IMR-90 (cell line): ENCODE data around the gene TNFRSF9. TPM values are rescaled to one million over a fixed set of nuclear protein-coding genes. Genes with fewer than 3 reads are reported as not detected.

Experiments
- ATAC-seq: fragments of 200-7000 bp; cut with Tn5 transposase; 2 replicates; pipeline ENCODE4 v1.9.1; 2020; ENCODE audit warnings: low read depth, mild to moderate bottlenecking, moderate library complexity
- BruUV-seq: library from RNA; stranded (reverse); fragments of 400-500 nt; replicated peaks from 2 replicates; lab custom pipeline; 2021; lab: Mats Ljungman, UMichigan
- CTCF ChIA-PET: fragments of 300-600 bp; formaldehyde crosslinking; extraction: SDS; loops from one replicate; lab custom pipeline; 2021; ENCODE audit warnings: antibody characterized with exemption; lab: Yijun Ruan, JAX
- POLR2A ChIA-PET: fragments of 300-600 bp; sonication (Branson Sonifier 250); formaldehyde crosslinking; loops from one replicate; lab custom pipeline; 2022; ENCODE audit warnings: antibody characterized with exemption; ENCODE audit not compliant: unreplicated experiment; lab: Charles Lee
- DNase-seq: peaks from one replicate; pipeline ENCODE4 v3.0.0; 2013
- H2AFZ ChIP-seq: replicated peaks from 2 replicates; pipeline ENCODE3; 2013; ENCODE audit warnings: low read length, mild to moderate bottlenecking; ENCODE audit not compliant: poor library complexity
- H2AK5ac ChIP-seq: 2 replicates; pipeline ENCODE4 v1.6.1; 2013; ENCODE audit warnings: low read depth, low read length, inconsistent platforms
- H2AK9ac ChIP-seq: replicated peaks from 2 replicates; pipeline ENCODE3; 2013; ENCODE audit warnings: mild to moderate bottlenecking, low read depth, low read length, moderate library complexity; ENCODE audit not compliant: poor library complexity
- H2BK120ac ChIP-seq: 2 replicates; pipeline ENCODE4 v1.6.1; 2013; ENCODE audit warnings: low read depth, low read length, inconsistent platforms
- H2BK15ac ChIP-seq: 3 replicates; pipeline ENCODE4 v1.6.1; 2013; ENCODE audit warnings: low read depth, low read length, inconsistent platforms
- H2BK20ac ChIP-seq: 2 replicates; pipeline ENCODE4 v1.6.1; 2013; ENCODE audit warnings: low read depth, mild to moderate bottlenecking, inconsistent platforms, low read length, moderate library complexity
- H2BK5ac ChIP-seq: 2 replicates; pipeline ENCODE4 v1.6.1; 2013; ENCODE audit warnings: mild to moderate bottlenecking, low read depth, low read length, inconsistent platforms; ENCODE audit not compliant: poor library complexity, severe bottlenecking
- H3K14ac ChIP-seq: replicated peaks from 2 replicates; pipeline ENCODE4 v1.6.1; 2013; ENCODE audit warnings: low read depth, low read length, inconsistent platforms
- H3K18ac ChIP-seq: 2 replicates; pipeline ENCODE4 v1.6.1; 2013; ENCODE audit warnings: low read depth, low read length, control low read depth
- H3K23ac ChIP-seq: 2 replicates; pipeline ENCODE4 v1.6.1; 2013; ENCODE audit warnings: low read depth, low read length, inconsistent platforms
- H3K27ac ChIP-seq: 2 replicates; pipeline ENCODE4 v1.5.1; 2013; ENCODE audit warnings: mild to moderate bottlenecking, control low read depth, low read length; ENCODE audit not compliant: insufficient read depth
- H3K27me3 ChIP-seq: 2 replicates; pipeline ENCODE4 v1.6.1; 2013; ENCODE audit warnings: low read length; ENCODE audit not compliant: control insufficient read depth, insufficient read depth
- H3K36me3 ChIP-seq: 2 replicates; pipeline ENCODE4 v1.6.1; 2013; ENCODE audit warnings: low read length, mixed read lengths; ENCODE audit not compliant: control insufficient read depth, insufficient read depth
- H3K4ac ChIP-seq: 2 replicates; pipeline ENCODE4 v1.6.1; 2013; ENCODE audit warnings: low read depth, low read length, inconsistent platforms
- H3K4me1 ChIP-seq: 2 replicates; pipeline ENCODE4 v1.6.1; 2013; ENCODE audit warnings: low read length, mixed read lengths; ENCODE audit not compliant: control insufficient read depth, insufficient read depth
- H3K4me2 ChIP-seq: 2 replicates; pipeline ENCODE4 v1.6.1; 2013; ENCODE audit warnings: low read depth, mild to moderate bottlenecking, control low read depth, low read length, moderate library complexity
- H3K4me3 ChIP-seq: 2 replicates; pipeline ENCODE4 v1.5.1; 2013; ENCODE audit warnings: low read depth, mild to moderate bottlenecking, control low read depth, low read length, moderate library complexity; ENCODE audit not compliant: insufficient read depth
- H3K56ac ChIP-seq: 2 replicates; pipeline ENCODE4 v1.6.1; 2013; ENCODE audit warnings: low read length, inconsistent platforms; ENCODE audit not compliant: insufficient read depth; ENCODE audit errors: extremely low read depth
- H3K79me1 ChIP-seq, 2 experiments: 2 replicates each; pipeline ENCODE4 v1.6.1; 2013; ENCODE audit warnings: low read length in 2 of 2, inconsistent platforms in 1 of 2, low read depth in 1 of 2
- H3K9ac ChIP-seq: 2 replicates; pipeline ENCODE4 v1.6.1; 2013; ENCODE audit warnings: low read depth, low read length, control low read depth
- H3K9me1 ChIP-seq: 2 replicates; pipeline ENCODE4 v1.6.1; 2013; ENCODE audit warnings: low read length, inconsistent platforms; ENCODE audit not compliant: insufficient read depth
- H3K9me3 ChIP-seq: 2 replicates; pipeline ENCODE4 v1.6.1; 2013; ENCODE audit warnings: low read length; ENCODE audit not compliant: control insufficient read depth, insufficient read depth
- H4K20me1 ChIP-seq: 2 replicates; pipeline ENCODE4 v1.6.1; 2013; ENCODE audit warnings: low read length, inconsistent platforms; ENCODE audit not compliant: insufficient read depth
- H4K5ac ChIP-seq: 2 replicates; pipeline ENCODE4 v1.6.1; 2013; ENCODE audit warnings: mild to moderate bottlenecking, low read depth, low read length, control low read depth
- H4K8ac ChIP-seq, 2 experiments: 2 replicates each; pipeline ENCODE4 v1.6.1; 2013; ENCODE audit warnings: low read depth in 2 of 2, low read length in 2 of 2, control low read depth in 1 of 2, inconsistent platforms in 1 of 2
- H4K91ac ChIP-seq: 2 replicates; pipeline ENCODE4 v1.6.1; 2013; ENCODE audit warnings: low read depth, low read length, inconsistent platforms; ENCODE audit not compliant: insufficient read depth
- BHLHE40 ChIP-seq: fragments of 150-350 bp; IDR thresholded peaks from 2 replicates; pipeline ENCODE4 v1.6.1; 2016; ENCODE audit warnings: mild to moderate bottlenecking, low read depth, low read length
- CEBPB ChIP-seq: IDR thresholded peaks from 2 replicates; pipeline ENCODE4 v1.6.1; 2012; ENCODE audit warnings: low read depth, low read length, improper control_type of control experiment
- CHD1 ChIP-seq: IDR thresholded peaks from 2 replicates; pipeline ENCODE4 v1.6.1; 2012; ENCODE audit warnings: low read depth, low read length, improper control_type of control experiment
- CTCF ChIP-seq: conservative IDR thresholded peaks from 2 replicates; pipeline ENCODE4 v1.5.1; 2012; ENCODE audit warnings: mild to moderate bottlenecking, low read depth, low read length, improper control_type of control experiment
- ELK1 ChIP-seq: fragments of 150-350 bp; IDR thresholded peaks from 2 replicates; pipeline ENCODE4 v1.6.1; 2016; ENCODE audit warnings: low read depth, mild to moderate bottlenecking, low read length, moderate library complexity, borderline replicate concordance
- FOS ChIP-seq: fragments of 150-350 bp; IDR thresholded peaks from 2 replicates; pipeline ENCODE4 v1.6.1; 2016; ENCODE audit warnings: low read depth, low read length
- MAFK ChIP-seq: IDR thresholded peaks from 2 replicates; pipeline ENCODE4 v1.6.1; 2012; ENCODE audit warnings: low read depth, low read length, improper control_type of control experiment
- MAZ ChIP-seq: IDR thresholded peaks from 2 replicates; pipeline ENCODE4 v1.6.1; 2012; ENCODE audit warnings: low read depth, mild to moderate bottlenecking, low read length, improper control_type of control experiment, moderate library complexity, borderline replicate concordance
- NFE2L2 ChIP-seq: fragments of 150-350 bp; IDR thresholded peaks from 2 replicates; pipeline ENCODE4 v1.6.1; 2016; ENCODE audit warnings: low read depth, mild to moderate bottlenecking, low read length
- POLR2A ChIP-seq: IDR thresholded peaks from 2 replicates; pipeline ENCODE4 v1.6.1; 2012; ENCODE audit warnings: mild to moderate bottlenecking, low read depth, low read length
- RAD21 ChIP-seq: IDR thresholded peaks from 2 replicates; pipeline ENCODE4 v1.6.1; 2012; ENCODE audit warnings: low read length, improper control_type of control experiment
- RCOR1 ChIP-seq: IDR thresholded peaks from 2 replicates; pipeline ENCODE4 v1.6.1; 2012; ENCODE audit warnings: mild to moderate bottlenecking, low read length, improper control_type of control experiment; ENCODE audit not compliant: insufficient replicate concordance
- RFX5 ChIP-seq: IDR thresholded peaks from 2 replicates; pipeline ENCODE4 v1.8.0; 2012; ENCODE audit warnings: low read depth, mild to moderate bottlenecking, low read length, moderate library complexity
- SMC3 ChIP-seq: fragments of 150-350 bp; IDR thresholded peaks from 2 replicates; pipeline ENCODE4 v1.6.1; 2016; ENCODE audit warnings: low read depth, mild to moderate bottlenecking, antibody characterized with exemption, low read length, moderate library complexity
- USF2 ChIP-seq: fragments of 150-350 bp; IDR thresholded peaks from 2 replicates; pipeline ENCODE4 v1.6.1; 2017; ENCODE audit warnings: mild to moderate bottlenecking, antibody characterized with exemption, low read length, low read depth
- WGBS, 2 experiments: methylation state at CpG; one replicate each; pipeline versions ENCODE4 v1.1.5 to v1.1.7; 2013; ENCODE audit warnings: missing lambda C conversion rate in 2 of 2; ENCODE audit not compliant: insufficient read length in 1 of 2; ENCODE audit errors: extremely low coverage in 2 of 2; 5-methylcytosine and 5-hydroxymethylcytosine counted together
- dilution Hi-C: fragments of 300-500 bp; cut with HindIII; formaldehyde crosslinking; loops from one replicate; pipeline ENCODE4 v1.14.3; 2018; ENCODE audit warnings: low sequenced_read_pairs; ENCODE audit not compliant: unreplicated experiment
- in situ Hi-C: fragments of 300-500 bp; cut with MboI; formaldehyde crosslinking; loops from 3 replicates; pipeline ENCODE4 v1.14.3; 2019; ENCODE audit warnings: low sequenced_read_pairs, inconsistent platforms, mixed read lengths
- intact Hi-C: fragments of 100-400 bp; cut with micrococcal nuclease; formaldehyde crosslinking; loops from 2 replicates; pipeline ENCODE4 v1.10.0; 2022
- polyA plus RNA-seq, 3 experiments: library from polyadenylated mRNA; depleted of rRNA; stranded (reverse); fragments of >200 nt; gene quantifications; 2 replicates each; pipeline ENCODE4 v1.2.3, GENCODE V29; 2012; ENCODE audit warnings: low replicate concordance in 1 of 3
- total RNA-seq: library from RNA; depleted of rRNA; stranded (reverse); fragments of >200 nt; gene quantifications from 2 replicates; pipeline ENCODE4 v1.2.3, GENCODE V29; 2012

TNFRSF9 gene
- total and polyA plus RNA-seq, 2 of the 4 experiments (the other 2 are of a cell fraction) = 0.43 to 0.72 TPM

- Histone ChIP-seq H3K18ac (no peak overlapping the region), H3K23ac (no peak overlapping the region), H2BK15ac (no peak overlapping the region), H2AK9ac (no peak overlapping the region), H4K20me1 (no peaks in the 10 kb centered on the region), H3K9me1 (no peaks in the 10 kb centered on the region; the same call in none of the 2 replicates), H2AK5ac (no peak overlapping the region), H3K79me1 (no peaks in the 10 kb centered on the region), H3K4ac (no peak overlapping the region), H3K27me3 (peaks cover 28% of the 10 kb centered on the region), H3K36me3 (no peaks in the 10 kb centered on the region), H3K56ac (no peak overlapping the region), H4K8ac (no peak overlapping the region), H4K91ac (no peak overlapping the region), H3K4me2 (no peak overlapping the region), H2BK5ac (no peak overlapping the region), H3K4me1 (no peaks in the 10 kb centered on the region), H3K14ac (no peak overlapping the region), H3K4me3 (no peak overlapping the region), H2BK120ac (no peak overlapping the region), H3K9me3 (no peaks in the 10 kb centered on the region), H3K27ac (no peak overlapping the region), H3K9ac (no peak overlapping the region), H4K5ac (no peak overlapping the region), H2BK20ac (no peak overlapping the region), H2AFZ (no peak overlapping the region)
- dilution Hi-C loops (no loop called here), intact Hi-C loops (no loop called here), in situ Hi-C loops (no loop called here)
- BruUV-seq = no TSS peak
- WGBS, 2 experiments = 91% methylated on average over 4 of the region's 15 CpGs; no CpG with 5 or more reads in 1 of the 2 experiments
- DNase-seq (no peak), ATAC-seq (no peak)
- CTCF ChIA-PET = no interaction called here
- TF ChIP-seq BHLHE40 (no peak), MAFK (no peak), CEBPB (no peak), SMC3 (no peak), ELK1 (no peak), RFX5 (no peak), POLR2A (no peak), RCOR1 (no peak), CTCF (no peak), CHD1 (no peak), MAZ (no peak), FOS (no peak), RAD21 (no peak), USF2 (no peak), NFE2L2 (no peak)
- POLR2A ChIA-PET = no interaction called here
Measured at GRCh38 chr1:7930645-7931445, 9.8 kb downstream of the TNFRSF9 start.
